ENCODE data around the gene HSPA14. TPM values are rescaled to one million over a fixed set of nuclear protein-coding genes. Genes with fewer than 3 reads are reported as not detected.

Gene HSPA14
- total RNA-seq, 1 experiment from 2014 or later = 15.9 TPM

DNA sequence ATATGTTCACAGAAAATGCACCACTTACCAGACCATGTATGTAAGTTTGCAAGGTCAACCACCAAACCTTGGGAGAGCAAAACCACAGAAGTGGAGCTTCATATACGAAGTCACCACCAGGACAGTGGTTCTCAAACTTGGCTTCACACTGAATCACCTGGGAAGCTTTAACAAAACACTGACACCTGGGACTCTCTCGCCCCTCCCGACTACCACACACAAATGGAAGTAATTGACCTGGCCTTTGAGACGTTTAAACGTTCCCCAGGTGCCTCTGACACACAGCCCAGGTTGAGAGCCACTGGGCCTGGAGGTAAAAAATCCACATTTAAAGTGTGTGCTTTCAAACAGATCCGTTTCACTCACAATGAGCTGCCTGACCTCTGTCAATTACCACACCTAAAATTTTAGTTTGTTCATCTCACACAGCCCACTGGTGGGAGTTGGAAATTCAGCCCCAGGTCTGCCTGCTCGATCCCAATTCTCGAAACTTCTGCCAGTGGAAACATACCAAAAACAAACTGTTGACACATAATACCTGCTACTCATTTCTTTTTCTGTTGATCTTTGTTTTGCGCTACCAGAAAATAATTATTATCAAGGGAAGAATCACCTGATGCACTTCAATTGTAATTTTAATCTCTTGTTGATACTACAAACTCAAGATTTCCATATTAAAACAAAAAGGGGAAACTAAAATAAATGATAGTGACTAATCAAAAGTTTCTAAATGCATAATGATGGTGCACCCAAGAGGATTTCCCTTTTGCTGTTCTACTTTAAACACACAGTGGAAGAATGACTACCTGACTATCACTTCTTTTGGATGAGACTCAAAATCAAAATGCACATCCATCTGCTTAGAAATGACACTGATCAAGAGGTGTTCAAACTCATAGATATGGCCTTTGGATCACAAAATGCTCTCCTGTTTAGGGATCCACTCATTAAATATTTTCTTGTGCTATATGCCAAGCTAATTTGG lies 26.8 kb upstream of the HSPA14 start:
- DNase-seq (ENCODE audit: low read depth, low spot score) = no peak
- H3K27ac ChIP-seq (ENCODE audit: low read length) = no peak overlapping the region
- no TSS peak for BruUV-seq (replicated peaks)

GRCh38 chr10:14812271-14812670 lies 25.8 kb upstream of the HSPA14 start:
- ChIA-PET CTCF (no interaction called here), POLR2A (no interaction called here)
- no peak for DNase-seq (ENCODE audit: low read depth, low spot score)
- Histone ChIP-seq H3K9me3 (ENCODE audit: control insufficient read depth, insufficient read depth, low read depth, low read length) (no peaks in the 10 kb centered on the region), H3K36me3 (ENCODE audit: control insufficient read depth, insufficient read depth, low read length) (no peaks in the 10 kb centered on the region), H3K4me1 (ENCODE audit: control insufficient read depth, insufficient read depth, low read length) (no peaks in the 10 kb centered on the region), H3K4me3 (ENCODE audit: low read depth in 2 of 2, low read length in 2 of 2) (no peak overlapping the region), H3K27me3 (ENCODE audit: control insufficient read depth, insufficient read depth, low read length) (no peaks in the 10 kb centered on the region), H3K27ac (ENCODE audit: low read length) (no peak overlapping the region)
- in situ Hi-C loops (cut with HindIII; ENCODE audit: low pct_unique_long_range_greater_than_20kb, low sequenced_read_pairs) = no loop called here
- no TSS peak for BruUV-seq (replicated peaks)
- no peak for ATAC-seq
- TF ChIP-seq REST (IDR thresholded peaks at IDR 0.05; ENCODE audit: insufficient read depth in 1 of 2, low read depth in 2 of 2, low read length in 1 of 2) (no peak), TCF7L2 (IDR thresholded peaks at IDR 0.05; ENCODE audit: low read depth, low read length) (no peak), POLR2AphosphoS5 (IDR thresholded peaks at IDR 0.05; ENCODE audit: low read depth, low read length) (no peak)
- TF ChIP-seq, protein P1, sequence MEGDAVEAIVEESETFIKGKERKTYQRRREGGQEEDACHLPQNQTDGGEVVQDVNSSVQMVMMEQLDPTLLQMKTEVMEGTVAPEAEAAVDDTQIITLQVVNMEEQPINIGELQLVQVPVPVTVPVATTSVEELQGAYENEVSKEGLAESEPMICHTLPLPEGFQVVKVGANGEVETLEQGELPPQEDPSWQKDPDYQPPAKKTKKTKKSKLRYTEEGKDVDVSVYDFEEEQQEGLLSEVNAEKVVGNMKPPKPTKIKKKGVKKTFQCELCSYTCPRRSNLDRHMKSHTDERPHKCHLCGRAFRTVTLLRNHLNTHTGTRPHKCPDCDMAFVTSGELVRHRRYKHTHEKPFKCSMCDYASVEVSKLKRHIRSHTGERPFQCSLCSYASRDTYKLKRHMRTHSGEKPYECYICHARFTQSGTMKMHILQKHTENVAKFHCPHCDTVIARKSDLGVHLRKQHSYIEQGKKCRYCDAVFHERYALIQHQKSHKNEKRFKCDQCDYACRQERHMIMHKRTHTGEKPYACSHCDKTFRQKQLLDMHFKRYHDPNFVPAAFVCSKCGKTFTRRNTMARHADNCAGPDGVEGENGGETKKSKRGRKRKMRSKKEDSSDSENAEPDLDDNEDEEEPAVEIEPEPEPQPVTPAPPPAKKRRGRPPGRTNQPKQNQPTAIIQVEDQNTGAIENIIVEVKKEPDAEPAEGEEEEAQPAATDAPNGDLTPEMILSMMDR (IDR thresholded peaks at IDR 0.05) = no peak
- intact Hi-C loops (cut with micrococcal nuclease; ENCODE audit: unreplicated experiment) = no loop called here

More for the DNA sequence above, 26.8 kb upstream of the HSPA14 start:
- Histone ChIP-seq H3K36me3 (ENCODE audit: control insufficient read depth, insufficient read depth, low read length) (no peaks in the 10 kb centered on the region), H3K27me3 (ENCODE audit: control insufficient read depth, insufficient read depth, low read length) (no peaks in the 10 kb centered on the region), H3K4me1 (ENCODE audit: control insufficient read depth, insufficient read depth, low read length) (no peaks in the 10 kb centered on the region), H3K4me3 (ENCODE audit: low read depth in 2 of 2, low read length in 2 of 2) (no peak overlapping the region), H3K9me3 (ENCODE audit: control insufficient read depth, insufficient read depth, low read depth, low read length) (no peaks in the 10 kb centered on the region)
- in situ Hi-C loops (cut with HindIII; ENCODE audit: low pct_unique_long_range_greater_than_20kb, low sequenced_read_pairs) = no loop called here
- CTCF ChIA-PET = interaction anchor here (0.7 kb wide), 1 partner anchor 46 kb away, joined by 3 read pairs; no protein-coding TSS in a partner anchor
- TF ChIP-seq, protein P1 (IDR thresholded peaks at IDR 0.05) = no peak
- TF ChIP-seq TCF7L2 (IDR thresholded peaks at IDR 0.05; ENCODE audit: low read depth, low read length) (no peak), REST (IDR thresholded peaks at IDR 0.05; ENCODE audit: insufficient read depth in 1 of 2, low read depth in 2 of 2, low read length in 1 of 2) (no peak), SIN3A (IDR thresholded peaks at IDR 0.05; ENCODE audit: borderline replicate concordance, insufficient read depth, low read depth, low read length) (no peak), POLR2AphosphoS5 (IDR thresholded peaks at IDR 0.05; ENCODE audit: low read depth, low read length) (no peak)
- intact Hi-C loops (cut with micrococcal nuclease; ENCODE audit: unreplicated experiment) = no loop called here
- POLR2A ChIA-PET = no interaction called here
- ATAC-seq = no peak
